ENCODE data around the gene BPNT1. TPM values are rescaled to one million over a fixed set of nuclear protein-coding genes. Genes with fewer than 3 reads are reported as not detected.
A peak's percentile ranks its signal among the peaks of the same experiment; 100 is the strongest.
"Not testable (repeated sequence)": the region's sequence is repeated elsewhere in the genome, so short reads cannot be mapped to it uniquely, and the experiment has no call there.

BPNT1 gene
- total RNA-seq, 4 donors from 2014 or later = 5.2 to 27.5 (median 9.2) TPM

DNA sequence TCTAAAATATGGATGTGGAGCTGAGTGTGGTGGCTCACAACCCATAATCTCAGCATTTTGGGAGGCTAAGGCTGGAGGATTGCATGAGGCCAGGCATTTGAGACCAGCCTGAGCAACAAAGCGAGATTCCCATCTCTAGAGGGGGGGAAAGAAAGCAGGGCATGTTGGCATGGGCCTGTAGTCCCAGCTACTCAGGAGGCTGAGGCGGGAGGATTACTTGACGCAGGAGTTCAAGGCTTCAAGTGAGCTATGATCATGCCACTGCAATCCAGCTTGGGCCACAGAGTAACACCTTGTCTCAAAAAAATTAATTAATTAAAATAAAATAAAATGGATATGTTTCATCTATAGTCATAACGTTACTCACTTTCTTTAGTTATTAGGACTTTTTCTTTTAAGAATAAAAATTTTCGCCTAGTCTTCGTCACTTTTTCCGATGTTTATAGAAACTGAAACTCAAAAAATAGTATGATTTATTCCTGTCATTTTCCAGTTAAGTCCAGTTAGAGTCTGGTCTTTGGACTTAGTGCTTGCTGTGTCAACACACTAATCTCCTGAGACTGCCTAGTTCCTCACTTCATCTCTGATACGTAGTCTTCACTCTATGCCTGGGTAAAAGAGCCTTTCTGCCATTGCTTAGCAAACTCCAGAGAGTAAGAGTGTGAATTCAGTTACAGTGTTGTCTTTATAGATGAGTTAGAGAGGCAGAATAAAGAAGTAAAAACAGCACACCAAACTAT, 32.4 kb upstream of the BPNT1 start:
- peaks cover 0 to 9% of the 10 kb centered on the region in 2 donors for H3K36me3 ChIP-seq
- no peaks in the 10 kb centered on the region for H3K9me3 ChIP-seq
- TF ChIP-seq CTCF (IDR thresholded peaks at IDR 0.05 in 4 of 5, conservative IDR thresholded peaks at IDR 0.05 in 1 of 5) = no peak
- no peak for TF ChIP-seq POLR2A (IDR thresholded peaks at IDR 0.05)
- intact Hi-C loops (cut with DNase I; ENCODE audit: low total_unique reads) = no loop called here
- H3K4me1 ChIP-seq = no peaks in the 10 kb centered on the region
- no peaks in the 10 kb centered on the region for H3K27me3 ChIP-seq
- no peak for ATAC-seq
- H3K4me3 ChIP-seq = no peak overlapping the region
- in situ Hi-C loops (cut with MboI; ENCODE audit: low sequenced_read_pairs in 4 of 4) = no loop called here
- no peak for DNase-seq
- no peak overlapping the region for H3K27ac ChIP-seq

GRCh38 chr1:220119043-220119512, 29.5 kb upstream of the BPNT1 start:
- Histone ChIP-seq H3K4me1 (no peaks in the 10 kb centered on the region), H3K9me3 (no peaks in the 10 kb centered on the region), H3K4me3 (no peak overlapping the region), H3K27ac (no peak overlapping the region), H3K27me3 (no peaks in the 10 kb centered on the region), H3K36me3 (peaks cover 0 to 33% of the 10 kb centered on the region in 2 donors)
- DNase-seq = no peak
- TF ChIP-seq CTCF (IDR thresholded peaks at IDR 0.05 in 4 of 5, conservative IDR thresholded peaks at IDR 0.05 in 1 of 5) (no peak), POLR2A (IDR thresholded peaks at IDR 0.05) (no peak)
- no peak for ATAC-seq
- intact Hi-C loops (cut with DNase I; ENCODE audit: low total_unique reads) (no loop called here), in situ Hi-C loops (cut with MboI; ENCODE audit: low sequenced_read_pairs in 4 of 4) (no loop called here)

DNA sequence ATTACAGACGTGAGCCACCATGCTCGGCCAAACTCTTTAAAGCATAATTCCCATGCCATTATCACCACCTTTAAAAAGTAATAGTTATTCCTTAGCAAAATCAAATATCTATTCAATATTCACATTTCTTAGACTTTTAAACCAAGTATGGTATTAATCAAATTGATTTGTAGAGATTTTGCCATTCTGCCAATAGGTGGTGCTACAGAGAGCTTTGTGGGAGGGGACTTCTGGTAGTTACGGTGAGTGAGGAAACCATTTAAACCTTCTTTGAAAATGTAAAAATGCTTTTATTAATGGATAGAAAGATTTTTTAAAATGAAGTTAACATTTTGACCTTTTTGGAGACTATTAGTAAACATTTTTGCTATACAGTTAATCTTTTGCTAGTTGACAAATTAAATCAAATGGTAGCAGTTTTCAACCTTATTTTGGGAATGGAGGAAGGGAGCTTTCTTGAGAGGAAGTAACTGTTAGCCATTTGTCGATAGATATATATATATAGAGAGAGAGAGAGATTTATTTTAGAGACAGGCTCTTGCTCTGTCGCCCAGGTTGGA, 23.6 kb upstream of the BPNT1 start:
- Histone ChIP-seq H3K27me3 (no peaks in the 10 kb centered on the region), H3K27ac (no peak overlapping the region), H3K4me3 (no peak overlapping the region), H3K9me3 (no peaks in the 10 kb centered on the region), H3K36me3 (peaks cover 0 to 85% of the 10 kb centered on the region in 2 donors), H3K4me1 (no peaks in the 10 kb centered on the region)
- ATAC-seq (no peak), DNase-seq (no peak)
- in situ Hi-C loops (cut with MboI; ENCODE audit: low sequenced_read_pairs in 4 of 4) = no loop called here
- intact Hi-C loops (cut with DNase I; ENCODE audit: low total_unique reads) = no loop called here
- peak in 1 of 5 experiments; percentile 41 for TF ChIP-seq CTCF (IDR thresholded peaks at IDR 0.05 in 4 of 5, conservative IDR thresholded peaks at IDR 0.05 in 1 of 5)
- no peak for TF ChIP-seq POLR2A (IDR thresholded peaks at IDR 0.05)

DNA sequence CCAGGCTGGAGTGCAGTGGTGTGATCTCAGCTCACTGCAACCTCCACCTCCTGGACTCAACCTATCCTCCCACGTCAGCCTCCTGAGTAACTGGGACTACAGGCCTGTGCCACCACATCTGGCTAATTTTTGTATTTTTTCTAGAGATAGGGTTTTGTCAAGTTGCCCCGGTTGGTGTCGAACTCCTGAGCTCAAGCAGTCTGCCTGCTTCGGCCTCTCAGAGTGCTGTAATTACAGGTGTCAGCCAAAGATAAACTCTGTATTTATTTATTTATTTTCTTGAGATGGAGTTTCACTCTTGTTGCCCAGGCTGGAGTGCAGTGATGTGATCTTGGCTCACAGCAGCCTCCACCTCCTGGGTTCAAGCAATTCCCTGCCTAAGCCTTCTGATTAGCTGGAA, 23.0 kb upstream of the BPNT1 start:
- H3K27me3 ChIP-seq; H3K4me3 ChIP-seq; DNase-seq; H3K27ac ChIP-seq; in situ Hi-C loops (cut with MboI; ENCODE audit: low sequenced_read_pairs in 4 of 4); H3K9me3 ChIP-seq; ATAC-seq; intact Hi-C loops (cut with DNase I; ENCODE audit: low total_unique reads); H3K4me1 ChIP-seq: not testable (repeated sequence)
- peaks cover 0 to 89% of the 10 kb centered on the region in 2 donors for H3K36me3 ChIP-seq

GRCh38 chr1:220110473-220110872, 20.9 kb upstream of the BPNT1 start:
- in situ Hi-C loops (cut with MboI; ENCODE audit: low sequenced_read_pairs in 4 of 4); H3K27ac ChIP-seq; H3K27me3 ChIP-seq; H3K9me3 ChIP-seq; H3K4me3 ChIP-seq; DNase-seq; ATAC-seq; H3K4me1 ChIP-seq; intact Hi-C loops (cut with DNase I; ENCODE audit: low total_unique reads): not testable (repeated sequence)
- H3K36me3 ChIP-seq = peaks cover 0 to 93% of the 10 kb centered on the region in 2 donors

Measured in gastrocnemius medialis (tissue), 4 donors.